Measurements from ENCODE around the gene SCT.

DNA sequence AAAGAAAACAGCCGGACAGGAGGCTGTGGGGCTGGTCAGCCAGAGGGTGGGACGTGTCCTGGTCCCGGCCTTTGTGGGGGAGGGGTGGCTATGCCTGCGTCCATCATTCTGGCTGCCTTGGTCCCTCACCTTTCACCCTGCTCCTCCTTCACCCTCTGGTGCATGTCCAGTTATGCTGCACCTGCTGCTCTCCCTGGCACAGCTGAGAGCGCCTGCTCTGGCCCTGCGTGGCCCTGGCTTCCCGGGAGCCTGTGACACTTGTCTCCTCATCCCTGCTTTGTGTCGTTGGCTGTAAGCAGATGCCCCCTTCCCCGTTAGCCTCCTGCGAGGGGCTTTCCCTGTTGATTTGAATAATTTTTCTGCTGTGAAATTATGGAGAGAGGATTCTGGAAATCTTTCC is 34.1 kb downstream of the SCT start:
- no peak for TF ChIP-seq POLR2A (IDR thresholded peaks at IDR 0.05)
- TF ChIP-seq CTCF (IDR thresholded peaks at IDR 0.05) = no peak

Data from right lobe of liver (tissue), 4 donors.